ENCODE results near the gene ARL11.
"Not testable (repeated sequence)": the region's sequence is repeated elsewhere in the genome, so short reads cannot be mapped to it uniquely, and the experiment has no call there.

ARL11 gene

DNA sequence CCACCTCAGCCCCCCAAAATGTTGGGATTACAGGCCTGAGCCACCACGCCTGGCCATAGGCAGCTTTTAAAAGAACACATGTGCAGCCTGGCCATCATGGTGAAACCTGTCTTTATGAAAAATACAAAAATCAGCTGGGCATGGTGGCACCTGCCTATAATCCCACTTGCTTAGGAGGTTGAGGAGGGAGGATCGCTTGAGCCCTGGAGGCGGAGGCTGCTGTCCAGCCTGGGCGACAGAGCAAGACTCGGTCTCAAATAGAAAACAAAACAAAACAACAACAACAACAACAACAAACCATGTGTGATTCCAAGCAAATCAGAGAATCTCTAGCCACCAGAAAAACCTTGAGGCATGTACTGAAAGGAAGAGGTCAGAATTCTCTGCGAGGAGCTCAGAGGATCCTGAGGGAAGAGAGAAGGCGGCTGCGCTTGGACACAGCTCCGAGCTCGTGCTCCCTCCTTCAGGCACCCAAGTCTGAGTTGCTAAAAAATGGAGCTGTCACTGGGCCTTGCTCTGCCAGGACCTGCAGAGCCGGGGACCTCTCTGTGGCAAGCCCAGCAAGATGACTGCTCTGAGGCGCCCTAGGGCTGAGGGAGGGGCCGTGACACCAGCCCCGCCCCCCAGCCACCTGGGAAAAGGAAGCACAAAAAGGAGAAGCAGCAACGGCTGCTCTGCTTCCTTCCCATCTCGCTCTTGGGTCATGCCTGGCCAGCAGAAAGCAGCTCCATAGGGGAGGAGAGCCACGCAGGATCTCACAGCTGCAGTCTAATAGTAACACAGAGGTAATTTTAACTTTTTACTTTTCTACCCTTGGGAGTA, at the start of gene ARL11:
TSS of gene ARL11 (plus strand) at position 677 of the 822 bp plus-strand sequence. CDS start 1,941 bp downstream, outside the sequence.
- DNase-seq (ENCODE audit: low read depth), result no peak

DNA sequence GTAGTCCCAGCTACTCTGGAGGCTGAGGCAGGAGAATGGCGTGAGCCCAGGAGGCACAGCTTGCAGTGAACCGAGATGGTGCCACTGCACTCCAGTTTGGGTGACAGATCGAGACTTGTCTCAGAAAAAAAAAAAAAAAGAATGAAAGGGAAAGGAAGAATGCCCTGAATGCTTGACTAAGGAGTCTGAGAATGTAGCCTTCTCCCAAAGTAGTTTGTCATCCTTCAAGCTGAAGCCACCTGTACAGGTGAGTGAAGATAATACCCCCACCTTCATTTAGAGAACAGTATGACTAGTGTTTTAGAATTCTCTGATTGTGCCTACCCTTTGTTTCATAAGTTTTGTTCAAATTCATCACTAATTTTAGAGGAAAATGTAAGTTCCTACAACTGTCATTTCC, 48.8 kb upstream of the ARL11 start:
- DNase-seq (ENCODE audit: low read depth), result no peak

DNA sequence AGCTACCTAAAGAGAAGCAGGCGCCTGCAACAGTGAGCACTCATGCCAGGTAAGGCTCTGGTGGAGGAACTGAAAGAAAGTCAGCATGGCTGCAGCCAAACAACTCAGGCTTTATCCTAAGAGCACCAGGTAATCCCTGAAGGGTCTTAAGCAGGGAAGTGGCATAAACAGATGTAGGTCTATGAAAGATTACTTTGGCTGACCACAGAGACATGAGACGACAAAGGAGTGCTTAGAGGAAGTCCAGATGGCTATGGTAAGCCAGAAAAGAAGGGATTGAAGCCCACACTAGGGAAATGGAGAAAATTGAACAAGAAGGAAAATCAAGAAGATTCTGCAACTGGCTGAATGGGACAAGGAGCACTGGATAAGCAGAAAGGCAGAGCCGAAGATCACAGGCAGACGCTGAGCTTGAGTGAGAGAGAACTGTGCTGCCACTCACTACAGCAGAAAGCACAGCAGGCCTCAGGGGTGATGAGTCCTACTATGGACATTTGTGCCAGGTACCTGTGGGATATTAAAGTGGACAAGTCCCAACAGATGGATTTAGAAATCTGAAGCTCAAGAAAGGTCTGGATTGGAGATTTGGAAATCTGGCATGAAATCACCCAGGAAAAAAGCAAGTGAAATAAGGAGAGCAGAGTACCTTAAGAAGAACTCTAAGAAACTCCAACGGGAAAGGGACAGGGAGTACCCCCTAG, 47.2 kb upstream of the ARL11 start:
- DNase-seq (ENCODE audit: low read depth), result no peak

DNA sequence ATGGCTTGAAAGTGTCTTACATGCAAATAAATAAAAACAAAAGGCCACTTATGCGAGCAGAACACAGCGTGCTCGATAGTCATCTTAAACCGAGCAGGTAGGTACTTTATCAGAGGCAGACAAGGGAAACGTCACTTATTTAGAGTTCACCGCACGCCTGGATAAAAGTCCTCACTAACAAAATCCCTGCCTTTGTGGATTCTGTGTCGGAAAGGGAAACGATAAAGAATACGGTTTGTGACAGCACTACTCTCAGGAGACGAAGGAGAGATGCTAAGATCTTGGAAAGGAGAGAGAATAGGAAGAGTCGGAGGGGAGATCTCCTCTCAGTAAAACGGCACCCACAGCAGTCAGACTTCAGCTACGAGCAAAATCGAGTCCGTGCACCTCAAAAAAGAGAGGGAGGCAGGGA, 43.5 kb upstream of the ARL11 start:
- peak; percentile 44 for DNase-seq (ENCODE audit: low read depth)

DNA sequence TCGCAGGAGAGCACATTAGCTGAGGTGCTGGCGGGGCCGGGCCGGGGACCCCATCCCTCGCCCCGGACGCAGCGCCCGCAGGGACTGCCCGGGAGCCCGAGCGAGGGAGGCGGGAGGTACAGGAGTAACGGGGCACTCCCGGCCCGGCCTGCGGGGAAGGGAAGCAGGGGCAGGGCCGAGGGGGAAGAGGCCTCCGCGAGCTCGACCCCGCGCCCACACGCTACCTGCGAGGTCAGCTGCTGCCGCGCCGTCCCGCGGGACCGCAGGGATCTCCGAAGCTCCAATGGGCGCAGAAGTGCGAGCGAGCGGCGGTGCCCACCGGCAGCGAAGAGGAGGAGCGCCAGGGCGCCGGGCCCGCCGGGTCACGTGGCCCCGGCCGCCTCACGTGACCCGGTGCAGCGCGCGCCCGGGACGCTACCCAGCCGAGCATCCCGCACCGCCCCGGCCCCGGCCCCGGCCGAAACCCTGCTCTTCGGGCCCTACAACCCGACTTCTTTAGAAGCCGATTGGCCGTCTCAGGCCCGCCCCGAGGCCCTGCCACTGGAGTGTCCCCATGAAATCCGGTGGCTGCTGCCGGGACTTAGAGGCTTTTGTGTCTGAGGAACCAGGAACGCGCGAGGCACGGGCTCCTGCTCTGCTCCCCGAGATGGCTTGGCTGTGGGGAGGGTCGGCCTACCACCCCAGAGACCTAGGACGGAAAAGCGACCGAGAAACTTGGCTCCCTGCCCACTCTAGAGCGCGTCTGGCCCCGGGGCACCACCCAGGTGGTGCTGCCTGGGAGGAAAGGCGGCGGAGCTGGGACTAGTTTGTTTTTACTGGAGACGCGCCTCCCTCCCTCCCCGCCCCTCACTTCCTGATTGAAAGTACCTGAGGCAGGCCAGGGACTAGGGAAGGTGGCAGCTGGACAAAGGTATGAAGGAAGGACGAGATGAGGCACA, 42.8 kb upstream of the ARL11 start, which contains the start of gene RCBTB1:
TSS of gene RCBTB1 (minus strand) at position 339 of the 938 bp plus-strand sequence. CDS start 18,279 bp downstream, outside the sequence.
- peak; percentile 78 for DNase-seq (ENCODE audit: low read depth)

DNA sequence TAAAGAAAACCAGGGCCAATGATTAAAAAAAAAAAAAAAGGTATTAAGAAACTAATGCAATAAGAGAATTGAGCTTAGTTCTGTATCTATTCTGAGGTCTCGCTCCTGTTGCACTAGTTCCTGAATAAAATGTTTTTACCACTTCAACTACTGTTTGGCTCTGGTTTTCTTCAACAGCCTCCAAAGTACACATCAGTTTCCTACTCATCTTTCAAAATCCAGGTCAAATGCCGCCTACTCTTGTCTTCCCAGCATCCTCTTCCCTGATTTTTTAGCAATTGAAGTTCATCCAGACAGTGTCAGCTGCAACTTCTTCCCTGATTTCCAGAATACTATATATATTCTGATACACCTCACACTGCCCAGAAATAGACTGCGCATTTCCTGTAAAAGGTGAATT, 41.6 kb upstream of the ARL11 start:
- no peak for DNase-seq (ENCODE audit: low read depth)

DNA sequence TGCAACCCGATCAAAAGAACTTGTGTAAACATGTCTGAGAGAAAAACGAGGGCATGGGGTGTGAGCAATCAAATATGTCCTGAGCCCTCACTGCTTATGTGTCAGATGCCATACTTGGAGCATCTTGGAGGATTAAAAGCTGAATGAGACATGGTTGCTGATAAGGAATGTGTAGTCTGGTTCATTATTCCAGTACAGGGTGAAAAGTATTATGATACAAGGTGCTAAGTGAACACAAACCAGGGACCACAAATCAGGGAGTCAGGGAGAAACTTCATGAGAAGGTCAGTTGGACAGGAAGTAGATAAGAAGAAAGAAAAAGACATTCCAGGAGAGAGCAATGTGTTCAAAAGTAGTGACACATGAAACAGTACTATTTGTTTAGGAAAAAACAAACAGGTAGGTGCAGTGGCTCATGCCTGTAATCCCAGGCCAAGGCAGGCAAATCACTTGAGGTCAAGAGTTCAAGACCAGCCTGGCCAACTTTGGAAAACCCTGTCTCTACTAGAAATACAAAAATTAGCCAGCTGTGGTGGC, 40.9 kb upstream of the ARL11 start:
- DNase-seq (ENCODE audit: low read depth), result peak; percentile 67

DNA sequence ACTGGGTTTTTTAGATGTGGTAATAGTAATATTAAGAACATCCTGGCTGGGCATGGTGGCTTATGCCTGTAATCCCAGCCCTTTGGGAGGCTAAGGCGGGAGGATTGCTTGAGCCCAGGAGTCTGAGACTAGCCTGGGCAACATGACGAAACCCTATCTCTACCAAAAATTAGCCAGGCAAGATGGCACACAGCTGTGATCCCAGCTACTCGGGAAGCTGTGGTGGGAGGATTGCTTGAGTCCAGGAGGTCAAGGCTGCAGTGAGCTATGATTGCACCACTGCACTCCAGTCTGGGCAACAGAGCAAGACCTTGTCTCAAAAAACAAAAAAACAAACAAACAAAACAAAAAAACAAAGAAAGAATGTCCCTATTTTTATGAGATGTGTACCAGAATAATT, 37.6 kb upstream of the ARL11 start:
- not testable (repeated sequence) for DNase-seq (ENCODE audit: low read depth)

DNA sequence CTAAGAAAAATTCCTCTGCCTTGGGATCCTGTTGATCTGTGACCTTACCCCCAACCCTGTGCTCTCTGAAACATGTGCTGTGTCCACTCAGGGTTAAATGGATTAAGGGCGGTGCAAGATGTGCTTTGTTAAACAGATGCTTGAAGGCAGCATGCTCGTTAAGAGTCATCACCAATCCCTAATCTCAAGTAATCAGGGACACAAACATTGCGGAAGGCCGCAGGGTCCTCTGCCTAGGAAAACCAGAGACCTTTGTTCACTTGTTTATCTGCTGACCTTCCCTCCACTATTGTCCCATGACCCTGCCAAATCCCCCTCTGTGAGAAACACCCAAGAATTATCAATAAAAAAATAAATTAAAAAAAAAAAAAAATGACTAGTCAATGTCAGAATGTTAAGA, 34.4 kb upstream of the ARL11 start:
- not testable (repeated sequence) for DNase-seq (ENCODE audit: low read depth)

DNA sequence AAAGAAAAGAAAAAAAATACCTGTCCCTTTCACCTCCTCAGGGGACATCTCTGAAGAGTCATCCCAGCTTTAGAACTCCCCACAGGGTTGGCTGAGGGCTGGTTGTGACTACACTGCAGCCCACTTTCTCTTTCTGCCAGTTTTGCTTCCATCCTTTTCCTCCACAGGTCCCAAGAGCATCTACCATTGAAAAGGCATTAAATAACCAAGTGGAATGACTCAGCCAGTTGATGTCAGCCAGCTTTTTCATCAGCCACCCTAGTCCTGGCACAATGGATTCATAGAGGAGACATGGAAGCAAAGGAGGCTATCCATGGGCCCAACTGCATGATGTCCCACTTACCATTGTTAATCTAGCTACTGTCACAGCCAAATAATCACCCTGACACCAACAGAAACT, 33.7 kb upstream of the ARL11 start:
- no peak for DNase-seq (ENCODE audit: low read depth)

DNA sequence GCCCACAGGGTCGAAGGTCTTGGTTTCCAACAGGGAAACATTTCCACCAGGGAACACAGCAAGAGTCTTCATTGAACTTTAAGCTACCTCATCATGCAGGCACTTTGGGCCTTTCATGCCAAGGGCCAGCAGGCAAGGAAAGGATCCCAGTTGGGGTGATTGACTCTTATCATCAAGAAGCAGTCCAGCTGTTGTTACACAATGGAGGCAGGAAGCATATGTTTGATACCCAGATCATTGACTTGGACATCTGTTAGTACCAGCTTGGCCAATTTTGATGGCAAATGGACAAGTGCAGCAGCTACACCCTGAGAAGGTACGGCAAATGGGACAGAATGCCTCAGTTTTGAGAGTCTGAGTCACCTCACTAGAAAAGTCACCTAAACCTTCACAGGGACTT, 32.1 kb upstream of the ARL11 start:
- no peak for DNase-seq (ENCODE audit: low read depth)

DNA sequence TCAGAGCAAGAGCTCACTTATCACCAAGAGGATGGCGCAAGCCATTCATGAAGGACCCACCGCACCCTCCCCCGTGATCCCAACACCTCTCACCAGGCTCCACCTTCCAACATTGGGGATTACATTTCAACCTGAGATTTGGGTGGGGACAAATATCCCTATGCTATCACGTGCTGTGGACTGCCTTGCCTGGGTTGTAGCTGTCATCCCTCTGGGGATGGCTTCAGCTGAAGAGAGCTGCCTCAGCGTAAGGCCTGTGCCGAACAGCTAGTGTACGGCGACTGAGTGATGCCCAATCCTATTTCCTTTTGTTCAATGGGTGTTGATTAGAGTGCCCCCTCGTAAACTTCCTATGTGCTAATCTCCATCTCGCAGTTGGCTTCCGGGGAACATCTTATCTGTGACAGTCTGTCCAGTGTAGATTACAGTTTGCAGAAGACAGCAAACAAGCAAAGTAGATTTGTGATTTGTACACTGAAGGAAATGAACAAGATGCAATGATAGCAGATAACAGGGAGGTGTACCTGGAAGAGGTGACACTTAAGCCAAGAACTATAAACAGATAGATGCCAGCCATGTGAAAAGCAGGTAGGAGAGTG, 31.2 kb upstream of the ARL11 start:
- DNase-seq (ENCODE audit: low read depth), result no peak

DNA sequence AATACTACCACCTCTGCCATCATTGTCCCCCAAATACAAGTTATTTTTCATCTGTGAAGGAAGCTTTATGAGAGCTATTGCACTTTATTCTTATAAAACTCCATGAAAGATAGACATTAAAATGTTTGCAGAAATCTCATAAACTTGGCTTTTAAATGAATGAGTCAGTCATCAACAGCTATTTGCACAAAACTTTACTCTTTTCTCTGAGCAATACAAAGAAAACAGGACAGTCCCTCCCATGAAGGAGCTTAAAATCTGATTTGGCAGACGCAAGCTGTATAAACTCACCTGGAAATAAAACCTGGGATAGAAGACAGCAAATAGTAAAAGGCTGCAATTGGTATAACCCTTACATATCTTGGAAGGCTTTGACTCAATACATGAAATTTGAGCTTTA, 26.3 kb upstream of the ARL11 start:
- no peak for DNase-seq (ENCODE audit: low read depth)

DNA sequence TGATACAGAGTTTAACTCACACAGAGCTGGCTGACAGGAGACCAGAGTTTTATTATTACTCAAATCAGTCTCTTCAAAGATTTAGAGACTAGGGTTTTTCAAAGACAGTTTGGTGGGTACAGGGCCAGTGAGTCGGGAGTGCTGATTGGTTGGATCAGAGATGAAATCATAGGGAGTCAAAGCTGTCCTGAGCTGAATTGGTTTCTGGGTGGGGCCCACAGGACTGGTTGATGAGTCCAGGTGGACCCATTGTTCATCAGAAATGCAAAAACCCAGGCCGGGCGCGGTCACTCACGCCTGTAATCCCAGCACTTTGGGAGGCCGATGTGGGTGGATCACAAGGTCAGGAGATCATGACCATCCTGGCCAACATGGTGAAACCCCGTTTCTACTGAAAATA, 25.7 kb upstream of the ARL11 start:
- DNase-seq (ENCODE audit: low read depth), result not testable (repeated sequence)

DNA sequence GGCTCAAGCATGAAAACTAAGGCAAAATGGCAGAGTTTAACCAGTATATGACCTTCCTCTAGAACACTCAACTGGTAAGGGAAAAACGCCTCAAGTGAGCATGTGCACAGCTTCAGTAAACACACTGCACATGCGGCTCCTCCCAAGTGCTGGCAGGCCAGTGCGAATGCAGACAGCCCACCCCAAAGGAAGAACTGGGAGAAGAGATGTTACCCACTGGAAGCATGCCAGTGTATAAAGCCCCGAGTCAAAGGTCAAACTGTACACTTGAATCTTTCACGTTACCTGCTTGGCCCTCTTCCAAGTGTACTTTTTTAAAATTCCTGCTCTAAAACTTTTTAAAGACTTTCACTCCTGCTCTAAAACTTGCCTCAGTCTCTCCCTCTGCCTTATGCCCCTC, 23.7 kb upstream of the ARL11 start:
- no peak for DNase-seq (ENCODE audit: low read depth)

DNA sequence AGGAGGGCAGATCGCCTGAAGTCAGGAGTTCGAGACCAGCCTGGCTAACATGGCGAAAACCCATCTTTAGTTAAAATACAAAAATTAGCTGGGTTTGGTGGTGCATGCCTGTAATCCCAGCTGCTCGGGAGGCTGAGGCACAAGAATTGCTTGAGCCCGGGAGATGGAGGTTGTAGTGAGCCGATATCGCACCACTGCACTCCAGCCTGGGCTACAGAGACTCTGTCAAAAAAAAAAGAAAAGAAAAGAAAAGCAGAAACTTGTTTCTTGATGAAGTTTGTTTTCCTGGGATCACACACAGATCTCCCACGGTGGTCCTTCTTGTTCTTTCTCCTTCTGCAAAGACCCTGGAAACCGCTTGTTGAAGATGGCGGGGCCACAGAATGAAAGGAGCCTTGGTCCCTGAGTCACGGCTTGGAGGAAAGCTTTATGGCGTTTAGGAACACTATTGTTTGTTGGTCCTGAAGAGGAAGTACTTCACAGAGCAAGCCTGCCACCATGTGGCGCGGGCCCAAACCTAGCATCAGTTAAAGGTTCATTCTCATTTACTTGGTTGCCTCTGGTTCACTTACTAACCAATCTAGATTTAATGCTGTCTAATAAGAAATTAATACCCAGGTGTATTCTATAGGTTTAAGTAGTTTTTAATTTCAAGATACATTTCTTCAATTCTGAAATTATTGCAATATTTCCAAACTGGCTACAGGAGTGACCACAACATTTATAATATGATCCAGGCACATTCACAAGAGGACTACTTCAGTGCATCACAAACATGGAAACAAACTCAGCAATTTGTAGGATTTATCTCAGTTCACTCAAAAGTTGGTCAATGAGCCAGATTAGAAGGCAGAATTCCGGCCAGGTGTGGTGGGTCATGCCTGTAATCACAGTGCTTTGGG, 21.3 kb upstream of the ARL11 start:
- peak; percentile 94 for DNase-seq (ENCODE audit: low read depth)

DNA sequence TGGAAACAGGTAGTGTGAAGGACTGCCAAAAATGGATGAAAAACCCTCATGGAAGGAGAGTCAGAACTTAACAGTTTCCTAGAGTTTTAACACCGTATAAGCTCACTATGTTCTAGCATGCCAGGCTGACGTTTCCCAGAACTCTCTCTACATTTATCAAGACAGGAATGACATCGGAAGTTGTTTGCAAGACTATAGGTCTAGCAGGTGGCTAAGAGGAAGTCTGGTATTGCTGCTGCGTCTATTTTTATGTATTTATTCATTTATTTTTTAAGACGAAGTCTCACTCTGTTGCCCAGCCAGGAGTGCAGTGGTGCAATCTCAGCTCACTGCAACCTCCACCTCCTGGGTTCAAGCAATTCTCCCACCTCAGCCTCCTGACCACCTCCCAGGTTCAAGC, 20.5 kb upstream of the ARL11 start:
- no peak for DNase-seq (ENCODE audit: low read depth)

DNA sequence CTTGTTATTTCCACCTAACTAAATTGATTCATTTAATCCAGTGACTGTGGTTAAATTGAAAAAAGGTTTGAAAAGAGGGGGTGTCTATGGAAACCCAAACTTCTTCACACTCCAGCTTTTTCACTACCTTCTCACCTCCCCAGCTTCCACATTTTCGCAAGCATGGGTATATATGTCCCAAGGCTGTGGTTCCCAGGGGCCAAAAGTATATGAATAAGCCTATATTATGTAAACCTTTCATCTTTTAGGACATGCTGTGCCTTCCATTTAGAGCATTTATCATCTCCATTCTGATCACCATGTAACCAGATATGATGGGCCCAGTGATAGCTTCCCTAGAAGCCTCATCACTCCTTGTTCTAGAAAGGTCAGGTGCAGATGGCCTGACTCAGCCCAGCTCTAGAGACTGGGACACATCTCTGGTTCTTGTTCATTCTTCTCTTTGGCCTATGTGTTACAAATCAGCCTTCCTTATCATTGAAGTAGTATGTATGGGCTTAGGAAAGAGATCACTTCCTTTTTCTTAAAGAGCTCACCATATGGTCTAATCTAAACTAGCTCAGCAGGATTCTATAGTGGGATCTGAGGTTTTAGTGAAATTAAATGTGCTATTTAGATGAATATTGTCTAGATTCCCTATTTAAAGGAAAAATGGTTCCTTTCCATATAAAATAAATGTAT, 19.5 kb upstream of the ARL11 start:
- DNase-seq (ENCODE audit: low read depth), result no peak

DNA sequence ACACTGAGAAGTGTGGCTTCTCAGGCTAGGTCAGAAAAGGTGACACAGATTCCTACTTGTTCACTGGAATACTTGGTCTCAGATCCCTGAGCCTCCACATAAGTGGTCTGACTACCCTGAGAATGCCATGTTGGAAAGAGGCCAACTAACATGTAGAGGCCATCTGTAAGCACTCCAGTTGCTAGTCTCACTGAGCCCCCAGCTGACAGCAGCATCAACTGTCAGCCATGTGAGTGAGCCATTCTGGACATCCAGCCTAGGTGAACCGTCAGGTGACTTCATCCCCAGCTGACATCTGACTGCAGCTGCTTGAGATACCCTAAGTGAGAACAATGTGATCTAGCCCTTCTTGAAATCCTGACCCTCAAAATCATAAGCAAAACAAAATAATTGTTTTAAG, 18.1 kb upstream of the ARL11 start:
- DNase-seq (ENCODE audit: low read depth), result no peak

DNA sequence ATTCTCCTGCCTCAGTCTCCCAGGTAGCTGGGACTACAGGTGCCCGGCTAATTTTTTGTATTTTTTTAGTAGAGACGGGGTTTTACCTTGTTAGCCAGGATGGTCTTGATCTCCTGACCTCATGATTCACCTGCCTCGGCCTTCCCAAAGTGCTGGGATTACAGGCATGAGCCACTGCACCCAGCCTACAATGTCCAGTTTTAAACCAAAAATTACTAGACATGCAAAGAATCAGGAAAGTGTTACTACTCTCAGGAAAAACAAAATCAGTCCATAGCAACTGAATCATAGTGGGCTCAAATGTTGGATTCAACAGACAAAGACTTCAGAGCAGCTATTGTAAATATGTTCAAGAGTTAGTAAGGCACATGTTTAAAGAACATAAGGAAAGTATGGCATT, 16.3 kb upstream of the ARL11 start:
- not testable (repeated sequence) for DNase-seq (ENCODE audit: low read depth)
